Nephron progenitor cell (in vitro differentiated cells): Measurements from ENCODE around the gene P2RX1.
A peak's percentile ranks its signal among the peaks of the same experiment; 100 is the strongest.

Source experiments
- DNase-seq: peaks from one replicate; pipeline ENCODE4 v3.0.0; 2021
- H3K27ac Mint-ChIP-seq: 2 replicates; pipeline ENCODE4 v1.8.0; 2021; ENCODE audit warnings: mild to moderate bottlenecking, moderate library complexity, mixed read lengths
- H3K27me3 Mint-ChIP-seq: 2 replicates; pipeline ENCODE4 v1.8.0; 2021; ENCODE audit warnings: mild to moderate bottlenecking, low read depth, mixed read lengths; ENCODE audit not compliant: poor library complexity
- H3K36me3 Mint-ChIP-seq: 2 replicates; pipeline ENCODE4 v1.8.0; 2021; ENCODE audit warnings: low read depth, mixed read lengths
- H3K4me1 Mint-ChIP-seq: 2 replicates; pipeline ENCODE4 v1.8.0; 2021; ENCODE audit warnings: mixed read lengths
- H3K4me3 Mint-ChIP-seq: 2 replicates; pipeline ENCODE4 v1.8.0; 2021; ENCODE audit warnings: mild to moderate bottlenecking, moderate library complexity, mixed read lengths
- H3K9me3 Mint-ChIP-seq: 2 replicates; pipeline ENCODE4 v1.8.0; 2021; ENCODE audit warnings: mild to moderate bottlenecking, moderate library complexity, mixed read lengths
- CTCF ChIP-seq: fragments of 200-600 bp; sonication (generic); IDR thresholded peaks from 2 replicates; pipeline ENCODE4 v1.5.0; 2021; ENCODE audit warnings: antibody characterized with exemption

Gene P2RX1

GRCh38 chr17:3915995-3916696 is at the start of gene P2RX1:
Gene P2RX1, minus strand, starts transcription at chr17:3916465. Its CDS starts 240 bp downstream, at chr17:3916225.
- Mint-ChIP-seq H3K9me3 (no peaks in the 10 kb centered on the region), H3K36me3 (no peaks in the 10 kb centered on the region), H3K4me3 (no peak within 1 kb of the TSS), H3K27ac (no peak within 1 kb of the TSS), H3K27me3 (peaks cover 6% of the 10 kb centered on the region), H3K4me1 (peaks cover 25% of the 10 kb centered on the region)
- no peak for TF ChIP-seq CTCF
- DNase-seq: no peak

GRCh38 chr17:3965118-3965800 is 49.0 kb upstream of the P2RX1 start:
- no peak for TF ChIP-seq CTCF
- Mint-ChIP-seq H3K9me3 (no peaks in the 10 kb centered on the region), H3K4me1 (peaks cover 21% of the 10 kb centered on the region), H3K27me3 (peaks cover 91% of the 10 kb centered on the region), H3K27ac (no peak overlapping the region), H3K4me3 (peak overlapping the region; percentile 73), H3K36me3 (no peaks in the 10 kb centered on the region)
- peak; percentile 58 for DNase-seq

- H3K27me3 Mint-ChIP-seq: peaks cover 91% of the 10 kb centered on the region
Measured at GRCh38 chr17:3964203-3965117, 48.2 kb upstream of the P2RX1 start, which contains the start of gene ATP2A3. Gene ATP2A3, minus strand, starts transcription at chr17:3964437. Its CDS starts 146 bp downstream, at chr17:3964291.

GRCh38 chr17:3963237-3964201 is 47.3 kb upstream of the P2RX1 start:
- H3K4me1 Mint-ChIP-seq: peaks cover 29% of the 10 kb centered on the region
- no peak for DNase-seq
- peaks cover 84% of the 10 kb centered on the region for H3K27me3 Mint-ChIP-seq
- no peak overlapping the region for H3K4me3 Mint-ChIP-seq
- no peaks in the 10 kb centered on the region for H3K36me3 Mint-ChIP-seq
- TF ChIP-seq CTCF: no peak
- no peak overlapping the region for H3K27ac Mint-ChIP-seq
- H3K9me3 Mint-ChIP-seq: no peaks in the 10 kb centered on the region

More at GRCh38 chr17:3964203-3965117, 48.2 kb upstream of the P2RX1 start, which contains the start of gene ATP2A3:
- Mint-ChIP-seq H3K36me3 (no peaks in the 10 kb centered on the region), H3K4me1 (peaks cover 23% of the 10 kb centered on the region), H3K27ac (no peak within 1 kb of the TSS), H3K9me3 (no peaks in the 10 kb centered on the region), H3K4me3 (peak within 1 kb of the TSS; percentile 73)
- no peak for DNase-seq
- no peak for TF ChIP-seq CTCF

GRCh38 chr17:3962965-3963236 is 46.6 kb upstream of the P2RX1 start:
- H3K27ac Mint-ChIP-seq: no peak overlapping the region
- TF ChIP-seq CTCF: no peak
- no peaks in the 10 kb centered on the region for H3K36me3 Mint-ChIP-seq
- no peak overlapping the region for H3K4me3 Mint-ChIP-seq
- H3K27me3 Mint-ChIP-seq: peaks cover 83% of the 10 kb centered on the region
- no peak for DNase-seq
- peaks cover 29% of the 10 kb centered on the region for H3K4me1 Mint-ChIP-seq
- H3K9me3 Mint-ChIP-seq: no peaks in the 10 kb centered on the region
